ENCODE data around the gene HERPUD2. TPM values are rescaled to one million over a fixed set of nuclear protein-coding genes. Genes with fewer than 3 reads are reported as not detected.

The HERPUD2 gene
- total RNA-seq, 1 donor from 2014 or later = 24.6 TPM

GRCh38 chr7:35729061-35729783, 34.3 kb upstream of the HERPUD2 start:
- H3K4me3 ChIP-seq (ENCODE audit: low read depth, low read length) = no peak overlapping the region
- no peak for DNase-seq (ENCODE audit: low read depth)

GRCh38 chr7:35728412-35729060, 33.6 kb upstream of the HERPUD2 start:
- TF ChIP-seq CTCF (conservative IDR thresholded peaks at IDR 0.05; ENCODE audit: low read depth, low read length) = no peak
- H3K4me3 ChIP-seq (ENCODE audit: low read depth, low read length) = no peak overlapping the region
- DNase-seq (ENCODE audit: low read depth) = no peak

More at GRCh38 chr7:35729061-35729783, 34.3 kb upstream of the HERPUD2 start:
- TF ChIP-seq CTCF (conservative IDR thresholded peaks at IDR 0.05; ENCODE audit: low read depth, low read length) = no peak

- no peak for DNase-seq (ENCODE audit: low read depth)
- TF ChIP-seq CTCF (conservative IDR thresholded peaks at IDR 0.05; ENCODE audit: low read depth, low read length) = no peak
- H3K4me3 ChIP-seq (ENCODE audit: low read depth, low read length) = no peak overlapping the region
Observed at GRCh38 chr7:35727571-35727970, 32.6 kb upstream of the HERPUD2 start.

- TF ChIP-seq CTCF (conservative IDR thresholded peaks at IDR 0.05; ENCODE audit: low read depth, low read length) = no peak
- DNase-seq (ENCODE audit: low read depth) = no peak
- no peak overlapping the region for H3K4me3 ChIP-seq (ENCODE audit: low read depth, low read length)
Observed at GRCh38 chr7:35726654-35727053, 31.7 kb upstream of the HERPUD2 start.

GRCh38 chr7:35725280-35725680, 30.3 kb upstream of the HERPUD2 start:
- no peak overlapping the region for H3K4me3 ChIP-seq (ENCODE audit: low read depth, low read length)
- no peak for DNase-seq (ENCODE audit: low read depth)
- no peak for TF ChIP-seq CTCF (conservative IDR thresholded peaks at IDR 0.05; ENCODE audit: low read depth, low read length)

- TF ChIP-seq CTCF (conservative IDR thresholded peaks at IDR 0.05; ENCODE audit: low read depth, low read length) = no peak
- H3K4me3 ChIP-seq (ENCODE audit: low read depth, low read length) = no peak overlapping the region
- DNase-seq (ENCODE audit: low read depth) = no peak
Observed at GRCh38 chr7:35723011-35723410, 28.1 kb upstream of the HERPUD2 start.
